ENCODE results near the gene NDUFS3. TPM values are rescaled to one million over a fixed set of nuclear protein-coding genes. Genes with fewer than 3 reads are reported as not detected.
A peak's percentile ranks its signal among the peaks of the same experiment; 100 is the strongest.
"Not testable (repeated sequence)": the region's sequence is repeated elsewhere in the genome, so short reads cannot be mapped to it uniquely, and the experiment has no call there.

Gene NDUFS3
- 10 to 100 TPM; 63.6 to 99.6 (median 96.9) TPM for polyA plus RNA-seq

- no peak within 1 kb of the TSS for H3K27ac ChIP-seq (ENCODE audit: low read depth, low read length)
- 0 to 1% (median 0%) methylated on average over 64 to 72 of the region's 72 CpGs for WGBS, 3 donors
Measured at GRCh38 chr11:47578524-47579494, at the start of gene NDUFS3, which contains the start of gene KBTBD4. Gene NDUFS3 (plus strand): TSS chr11:47579074. CDS start chr11:47579092, 18 bp downstream. Gene KBTBD4 (minus strand): TSS chr11:47578970. CDS start chr11:47578951, 19 bp downstream.

- H3K27ac ChIP-seq (ENCODE audit: low read depth, low read length): no peak overlapping the region
- 96 to 98% (median 96%) methylated on average over 4 of the region's 4 CpGs for WGBS, 3 donors
Measured at GRCh38 chr11:47529951-47530350, 48.9 kb upstream of the NDUFS3 start.

- 84 to 94% (median 90%) methylated on average over 9 of the region's 9 CpGs for WGBS, 3 donors
- H3K27ac ChIP-seq (ENCODE audit: low read depth, low read length): not testable (repeated sequence)
Measured at GRCh38 chr11:47530721-47531120, 48.2 kb upstream of the NDUFS3 start.

GRCh38 chr11:47531666-47532065 is 47.2 kb upstream of the NDUFS3 start:
- 63 to 74% (median 73%) methylated on average over 3 of the region's 3 CpGs for WGBS, 3 donors
- H3K27ac ChIP-seq (ENCODE audit: low read depth, low read length): no peak overlapping the region

GRCh38 chr11:47532597-47533213 is 46.2 kb upstream of the NDUFS3 start:
- no peak overlapping the region for H3K27ac ChIP-seq (ENCODE audit: low read depth, low read length)
- 83 to 85% (median 83%) methylated on average over 2 of the region's 2 CpGs for WGBS, 3 donors

GRCh38 chr11:47533690-47534151 is 45.2 kb upstream of the NDUFS3 start:
- WGBS, 3 donors: 72 to 90% (median 76%) methylated on average over 2 of the region's 2 CpGs
- H3K27ac ChIP-seq (ENCODE audit: low read depth, low read length): no peak overlapping the region

GRCh38 chr11:47534704-47535251 is 44.1 kb upstream of the NDUFS3 start:
- no peak overlapping the region for H3K27ac ChIP-seq (ENCODE audit: low read depth, low read length)
- 83 to 95% (median 86%) methylated on average over 4 of the region's 4 CpGs for WGBS, 3 donors

GRCh38 chr11:47536915-47537314 is 42.0 kb upstream of the NDUFS3 start:
- WGBS, 3 donors: 54 to 85% (median 71%) methylated on average over 3 of the region's 3 CpGs
- H3K27ac ChIP-seq (ENCODE audit: low read depth, low read length): no peak overlapping the region

- H3K27ac ChIP-seq (ENCODE audit: low read depth, low read length): no peak overlapping the region
- WGBS, 3 donors: 68 to 83% (median 81%) methylated on average over 10 of the region's 10 CpGs
Measured at GRCh38 chr11:47538741-47539565, 39.9 kb upstream of the NDUFS3 start.

- H3K27ac ChIP-seq (ENCODE audit: low read depth, low read length): no peak overlapping the region
- WGBS, 3 donors: 18 to 60% (median 54%) methylated on average over 2 of the region's 2 CpGs
Measured at GRCh38 chr11:47539681-47540039, 39.2 kb upstream of the NDUFS3 start.

GRCh38 chr11:47541070-47541469 is 37.8 kb upstream of the NDUFS3 start:
- WGBS, 3 donors: 91 to 98% (median 94%) methylated on average over 2 of the region's 2 CpGs
- H3K27ac ChIP-seq (ENCODE audit: low read depth, low read length): no peak overlapping the region

- 96 to 98% (median 96%) methylated on average over 6 of the region's 6 CpGs for WGBS, 3 donors
- H3K27ac ChIP-seq (ENCODE audit: low read depth, low read length): no peak overlapping the region
Measured at GRCh38 chr11:47545298-47545697, 33.6 kb upstream of the NDUFS3 start.

GRCh38 chr11:47546274-47546673 is 32.6 kb upstream of the NDUFS3 start:
- not testable (repeated sequence) for H3K27ac ChIP-seq (ENCODE audit: low read depth, low read length)
- WGBS, 3 donors: 94 to 95% (median 94%) methylated on average over 7 of the region's 7 CpGs

- WGBS, 3 donors: 67 to 77% (median 74%) methylated on average over 10 of the region's 10 CpGs
- H3K27ac ChIP-seq (ENCODE audit: low read depth, low read length): no peak overlapping the region
Measured at GRCh38 chr11:47550288-47551047, 28.4 kb upstream of the NDUFS3 start.

- H3K27ac ChIP-seq (ENCODE audit: low read depth, low read length): no peak overlapping the region
Measured at GRCh38 chr11:47551086-47551485, 27.8 kb upstream of the NDUFS3 start.

GRCh38 chr11:47552056-47552565 is 26.8 kb upstream of the NDUFS3 start:
- peak overlapping the region; percentile 34 for H3K27ac ChIP-seq (ENCODE audit: low read depth, low read length)
- 2% methylated on average over 22 of the region's 22 CpGs for WGBS, 3 donors

- WGBS, 3 donors: 0 to 1% (median 0%) methylated on average over 63 to 88 of the region's 89 CpGs
- peak within 1 kb of the TSS; percentile 34 for H3K27ac ChIP-seq (ENCODE audit: low read depth, low read length)
Measured at GRCh38 chr11:47552566-47553405, 26.1 kb upstream of the NDUFS3 start, which contains the start of gene CELF1. Gene CELF1 (minus strand): TSS chr11:47553132. CDS start chr11:47499523, 53,609 bp downstream.

All from adipose tissue (tissue), 3 donors.